H9 (cell line): Measurements from ENCODE around the gene KIF7. TPM values are rescaled to one million over a fixed set of nuclear protein-coding genes. Genes with fewer than 3 reads are reported as not detected.

Experiments
- DNase-seq: peaks from one replicate; pipeline ENCODE4 v3.0.0-alpha.2; 2017
- H2AFZ ChIP-seq: one replicate; pipeline ENCODE4 v1.6.1; 2013; ENCODE audit warnings: mild to moderate bottlenecking, low read length, control low read depth, moderate library complexity
- H2AK5ac ChIP-seq: 2 replicates; pipeline ENCODE4 v1.6.1; 2013; ENCODE audit warnings: low read length, control low read depth, mixed read lengths; ENCODE audit not compliant: insufficient read length
- H2BK120ac ChIP-seq: one replicate; pipeline ENCODE4 v1.6.1; 2013; ENCODE audit warnings: low read depth, mild to moderate bottlenecking, low read length, control low read depth, inconsistent platforms; ENCODE audit not compliant: poor library complexity, severe bottlenecking
- H2BK12ac ChIP-seq: 2 replicates; pipeline ENCODE4 v1.6.1; 2013; ENCODE audit warnings: low read length, control low read depth, mixed read lengths, low read depth; ENCODE audit not compliant: insufficient read length
- H2BK15ac ChIP-seq: 2 replicates; pipeline ENCODE4 v1.6.1; 2013; ENCODE audit warnings: low read depth, low read length, control low read depth
- H2BK20ac ChIP-seq: one replicate; pipeline ENCODE4 v1.6.1; 2013; ENCODE audit warnings: low read depth, mild to moderate bottlenecking, low read length, control low read depth, inconsistent platforms; ENCODE audit not compliant: poor library complexity, severe bottlenecking
- H2BK5ac ChIP-seq: 2 replicates; pipeline ENCODE4 v1.6.1; 2013; ENCODE audit warnings: low read length, control low read depth, mixed read lengths; ENCODE audit not compliant: insufficient read length
- H3K14ac ChIP-seq: 2 replicates; pipeline ENCODE4 v1.6.1; 2013; ENCODE audit warnings: low read length, control low read depth; ENCODE audit not compliant: insufficient read depth
- H3K18ac ChIP-seq: 2 replicates; pipeline ENCODE4 v1.6.1; 2013; ENCODE audit warnings: low read depth, mild to moderate bottlenecking, mixed read lengths, low read length, control low read depth; ENCODE audit not compliant: insufficient read length
- H3K23ac ChIP-seq: 2 replicates; pipeline ENCODE4 v1.6.1; 2013; ENCODE audit warnings: low read length, control low read depth, mixed read lengths, low read depth; ENCODE audit not compliant: insufficient read length
- H3K23me2 ChIP-seq: 2 replicates; pipeline ENCODE4 v1.6.1; 2013; ENCODE audit warnings: low read depth, mild to moderate bottlenecking, mixed read lengths, low read length, control low read depth; ENCODE audit not compliant: insufficient read length, poor library complexity, severe bottlenecking
- H3K27ac ChIP-seq: 2 replicates; pipeline ENCODE4 v1.5.1; 2013; ENCODE audit warnings: low read length, control low read depth, mixed read lengths, low read depth; ENCODE audit not compliant: insufficient read length
- H3K27me3 ChIP-seq: 2 replicates; pipeline ENCODE4 v1.6.1; 2013; ENCODE audit warnings: low read length, control low read depth, inconsistent platforms; ENCODE audit not compliant: insufficient read depth
- H3K4ac ChIP-seq: 2 replicates; pipeline ENCODE4 v1.6.1; 2013; ENCODE audit warnings: low read depth, mild to moderate bottlenecking, control low read depth, inconsistent platforms, low read length, moderate library complexity
- H3K4me1 ChIP-seq: 2 replicates; pipeline ENCODE4 v1.6.1; 2013; ENCODE audit warnings: low read length, control low read depth, inconsistent platforms; ENCODE audit not compliant: insufficient read depth
- H3K4me2 ChIP-seq: 2 replicates; pipeline ENCODE4 v1.6.1; 2013; ENCODE audit warnings: low read length, control low read depth, mixed read lengths; ENCODE audit not compliant: insufficient read length, insufficient read depth
- H3K56ac ChIP-seq: 2 replicates; pipeline ENCODE4 v1.6.1; 2013; ENCODE audit warnings: low read depth, mild to moderate bottlenecking, mixed read lengths, low read length, control low read depth; ENCODE audit not compliant: insufficient read length
- H3K79me1 ChIP-seq: 2 replicates; pipeline ENCODE4 v1.6.1; 2013; ENCODE audit warnings: low read depth, mild to moderate bottlenecking, moderate library complexity, low read length, control low read depth, inconsistent platforms; ENCODE audit not compliant: insufficient read depth, poor library complexity, severe bottlenecking
- H3K79me2 ChIP-seq: 2 replicates; pipeline ENCODE4 v1.6.1; 2013; ENCODE audit warnings: low read length, control low read depth, inconsistent platforms; ENCODE audit not compliant: insufficient read depth
- H3K9ac ChIP-seq: 2 replicates; pipeline ENCODE4 v1.6.1; 2013; ENCODE audit warnings: low read length, control low read depth, mixed read lengths; ENCODE audit not compliant: insufficient read length; ENCODE audit errors: extremely low read depth
- H3K9me3 ChIP-seq: one replicate; pipeline ENCODE4 v1.6.1; 2013; ENCODE audit warnings: low read depth, low read length, inconsistent platforms; ENCODE audit not compliant: control insufficient read depth
- H3T11ph ChIP-seq: one replicate; pipeline ENCODE4 v1.6.1; 2013; ENCODE audit warnings: mild to moderate bottlenecking, low read length, control low read depth, inconsistent platforms
- H4K20me1 ChIP-seq: one replicate; pipeline ENCODE4 v1.6.1; 2013; ENCODE audit not compliant: control insufficient read depth, insufficient read length, insufficient read depth
- H4K5ac ChIP-seq: 2 replicates; pipeline ENCODE4 v1.6.1; 2013; ENCODE audit warnings: low read depth, mild to moderate bottlenecking, mixed read lengths, low read length, control low read depth; ENCODE audit not compliant: insufficient read length
- H4K8ac ChIP-seq: replicated peaks from 2 replicates; pipeline ENCODE4 v1.6.1; 2013; ENCODE audit warnings: low read length, control low read depth, mixed read lengths, low read depth; ENCODE audit not compliant: insufficient read length
- H4K91ac ChIP-seq: 2 replicates; pipeline ENCODE4 v1.6.1; 2013; ENCODE audit warnings: low read depth, mild to moderate bottlenecking, moderate library complexity, mixed read lengths, low read length, control low read depth; ENCODE audit not compliant: insufficient read length
- H3K27ac Mint-ChIP-seq, 3 experiments: 2 replicates in 2 of 3; 3 replicates in 1 of 3; pipeline ENCODE4 v1.8.0; 2020 to 2021; ENCODE audit warnings: mixed read lengths in 3 of 3, mild to moderate bottlenecking in 1 of 3, moderate library complexity in 1 of 3
- H3K27me3 Mint-ChIP-seq: 2 replicates; pipeline ENCODE4 v1.8.0; 2021; ENCODE audit warnings: low read depth, mild to moderate bottlenecking, moderate library complexity, mixed read lengths
- H3K36me3 Mint-ChIP-seq, 3 experiments: 2 replicates in 2 of 3; 3 replicates in 1 of 3; pipeline ENCODE4 v1.8.0; 2020 to 2021; ENCODE audit warnings: low read depth in 3 of 3, mixed read lengths in 3 of 3; ENCODE audit not compliant: insufficient read depth in 1 of 3
- H3K4me1 Mint-ChIP-seq, 2 experiments: 2 replicates each; pipeline ENCODE4 v1.8.0; 2020; ENCODE audit warnings: mixed read lengths in 2 of 2
- H3K4me3 Mint-ChIP-seq, 2 experiments: 2 replicates in 1 of 2; 3 replicates in 1 of 2; pipeline ENCODE4 v1.8.0; 2020 to 2021; ENCODE audit warnings: mild to moderate bottlenecking in 2 of 2, mixed read lengths in 2 of 2, moderate library complexity in 1 of 2
- H3K9me3 Mint-ChIP-seq, 2 experiments: 2 replicates in 1 of 2; 3 replicates in 1 of 2; pipeline ENCODE4 v1.8.0; 2020; ENCODE audit warnings: mild to moderate bottlenecking in 2 of 2, mixed read lengths in 2 of 2, moderate library complexity in 1 of 2
- CTCF ChIP-seq: fragments of 200-600 bp; sonication (generic); conservative IDR thresholded peaks from 3 replicates; pipeline ENCODE4 v1.8.0; 2021; ENCODE audit warnings: antibody characterized with exemption, mild to moderate bottlenecking
- WGBS: extraction: QIAGEN DNeasy Blood & Tissue Kit; methylation state at CpG from one replicate; pipeline ENCODE4 v1.1.7; 2013; ENCODE audit warnings: missing lambda C conversion rate, low lambda C conversion rate, mixed read lengths; ENCODE audit not compliant: insufficient read length; ENCODE audit errors: extremely low coverage; 5-methylcytosine and 5-hydroxymethylcytosine counted together
- total RNA-seq: library from RNA; stranded (reverse); gene quantifications from 2 replicates; pipeline ENCODE4 v1.2.1, GENCODE V29; 2021

Gene KIF7
- total RNA-seq, 1 experiment from 2014 or later: 22.0 TPM

DNA sequence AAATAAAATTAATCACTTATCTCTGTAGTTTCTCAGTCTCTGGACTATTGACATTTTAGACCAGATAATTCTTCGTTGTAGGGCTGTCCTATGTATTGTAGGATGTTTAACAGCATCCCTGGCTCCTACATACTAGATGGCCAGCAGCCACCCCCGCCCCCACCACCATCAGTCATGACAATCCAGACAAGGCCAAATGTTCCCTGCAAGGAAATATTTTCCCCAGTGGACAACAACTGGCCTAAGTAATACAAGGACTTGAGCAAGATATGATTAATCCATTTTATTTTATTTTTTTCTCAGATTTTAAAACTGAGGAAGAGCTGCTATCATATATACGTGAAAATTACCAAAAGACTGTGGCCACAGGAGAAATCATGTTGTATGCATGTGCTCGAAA, 56.2 kb downstream of the KIF7 start:
- no peak overlapping the region for H3K23ac ChIP-seq
- H3T11ph ChIP-seq: no peak overlapping the region
- H3K9ac ChIP-seq: no peak overlapping the region
- no peak overlapping the region for H2BK20ac ChIP-seq
- DNase-seq: no peak
- H3K14ac ChIP-seq: no peak overlapping the region
- H3K9me3 ChIP-seq: no peaks in the 10 kb centered on the region
- no peaks in the 10 kb centered on the region for H3K23me2 ChIP-seq
- Mint-ChIP-seq H3K4me3 (no peak overlapping the region), H3K27me3 (no peaks in the 10 kb centered on the region), H3K9me3 (no peaks in the 10 kb centered on the region), H3K36me3 (peaks cover 49 to 84% (median 84%) of the 10 kb centered on the region in 3 experiments), H3K4me1 (peaks cover 0 to 2% of the 10 kb centered on the region in 2 experiments; a peak in 1 of 4 replicates), H3K27ac (no peak overlapping the region)
- no peaks in the 10 kb centered on the region for H3K4me1 ChIP-seq
- no peak for TF ChIP-seq CTCF
- no peaks in the 10 kb centered on the region for H4K20me1 ChIP-seq
- H4K8ac ChIP-seq: no peak overlapping the region
- no peak overlapping the region for H3K18ac ChIP-seq
- H2BK120ac ChIP-seq: no peak overlapping the region
- no peak overlapping the region for H4K5ac ChIP-seq
- no peak overlapping the region for H2AFZ ChIP-seq
- H3K56ac ChIP-seq: no peak overlapping the region
- no peak overlapping the region for H2BK12ac ChIP-seq
- no peak overlapping the region for H4K91ac ChIP-seq
- H2AK5ac ChIP-seq: no peak overlapping the region
- H2BK5ac ChIP-seq: no peak overlapping the region
- H3K4ac ChIP-seq: no peak overlapping the region
- H3K79me2 ChIP-seq: no peaks in the 10 kb centered on the region
- H3K27ac ChIP-seq: no peak overlapping the region
- H3K4me2 ChIP-seq: no peak overlapping the region
- no peak overlapping the region for H2BK15ac ChIP-seq
- no CpG with 5 or more reads among the region's 4 CpGs for WGBS
- H3K27me3 ChIP-seq: no peaks in the 10 kb centered on the region
- H3K79me1 ChIP-seq: no peaks in the 10 kb centered on the region
